IMR-90 (cell line): ENCODE measurements around the gene BTBD9. TPM values are rescaled to one million over a fixed set of nuclear protein-coding genes. Genes with fewer than 3 reads are reported as not detected.

ENCODE experiments used
- ATAC-seq: fragments of 200-7000 bp; cut with Tn5 transposase; 2 replicates; pipeline ENCODE4 v1.9.1; 2020; ENCODE audit warnings: low read depth, mild to moderate bottlenecking, moderate library complexity
- BruUV-seq: library from RNA; stranded (reverse); fragments of 400-500 nt; replicated peaks from 2 replicates; lab custom pipeline; 2021; lab: Mats Ljungman, UMichigan
- CTCF ChIA-PET: fragments of 300-600 bp; formaldehyde crosslinking; extraction: SDS; loops from one replicate; lab custom pipeline; 2021; ENCODE audit warnings: antibody characterized with exemption; lab: Yijun Ruan, JAX
- POLR2A ChIA-PET: fragments of 300-600 bp; sonication (Branson Sonifier 250); formaldehyde crosslinking; loops from one replicate; lab custom pipeline; 2022; ENCODE audit warnings: antibody characterized with exemption; ENCODE audit not compliant: unreplicated experiment; lab: Charles Lee
- DNase-seq: peaks from one replicate; pipeline ENCODE4 v3.0.0; 2013
- H2AFZ ChIP-seq: replicated peaks from 2 replicates; pipeline ENCODE3; 2013; ENCODE audit warnings: low read length, mild to moderate bottlenecking; ENCODE audit not compliant: poor library complexity
- H2AK5ac ChIP-seq: 2 replicates; pipeline ENCODE4 v1.6.1; 2013; ENCODE audit warnings: low read depth, low read length, inconsistent platforms
- H2AK9ac ChIP-seq: replicated peaks from 2 replicates; pipeline ENCODE3; 2013; ENCODE audit warnings: mild to moderate bottlenecking, low read depth, low read length, moderate library complexity; ENCODE audit not compliant: poor library complexity
- H2BK120ac ChIP-seq: 2 replicates; pipeline ENCODE4 v1.6.1; 2013; ENCODE audit warnings: low read depth, low read length, inconsistent platforms
- H2BK15ac ChIP-seq: 3 replicates; pipeline ENCODE4 v1.6.1; 2013; ENCODE audit warnings: low read depth, low read length, inconsistent platforms
- H2BK20ac ChIP-seq: 2 replicates; pipeline ENCODE4 v1.6.1; 2013; ENCODE audit warnings: low read depth, mild to moderate bottlenecking, inconsistent platforms, low read length, moderate library complexity
- H2BK5ac ChIP-seq: 2 replicates; pipeline ENCODE4 v1.6.1; 2013; ENCODE audit warnings: mild to moderate bottlenecking, low read depth, low read length, inconsistent platforms; ENCODE audit not compliant: poor library complexity, severe bottlenecking
- H3K14ac ChIP-seq: replicated peaks from 2 replicates; pipeline ENCODE4 v1.6.1; 2013; ENCODE audit warnings: low read depth, low read length, inconsistent platforms
- H3K18ac ChIP-seq: 2 replicates; pipeline ENCODE4 v1.6.1; 2013; ENCODE audit warnings: low read depth, low read length, control low read depth
- H3K23ac ChIP-seq: 2 replicates; pipeline ENCODE4 v1.6.1; 2013; ENCODE audit warnings: low read depth, low read length, inconsistent platforms
- H3K27ac ChIP-seq: 2 replicates; pipeline ENCODE4 v1.5.1; 2013; ENCODE audit warnings: mild to moderate bottlenecking, control low read depth, low read length; ENCODE audit not compliant: insufficient read depth
- H3K27me3 ChIP-seq: 2 replicates; pipeline ENCODE4 v1.6.1; 2013; ENCODE audit warnings: low read length; ENCODE audit not compliant: control insufficient read depth, insufficient read depth
- H3K36me3 ChIP-seq: 2 replicates; pipeline ENCODE4 v1.6.1; 2013; ENCODE audit warnings: low read length, mixed read lengths; ENCODE audit not compliant: control insufficient read depth, insufficient read depth
- H3K4ac ChIP-seq: 2 replicates; pipeline ENCODE4 v1.6.1; 2013; ENCODE audit warnings: low read depth, low read length, inconsistent platforms
- H3K4me1 ChIP-seq: 2 replicates; pipeline ENCODE4 v1.6.1; 2013; ENCODE audit warnings: low read length, mixed read lengths; ENCODE audit not compliant: control insufficient read depth, insufficient read depth
- H3K4me2 ChIP-seq: 2 replicates; pipeline ENCODE4 v1.6.1; 2013; ENCODE audit warnings: low read depth, mild to moderate bottlenecking, control low read depth, low read length, moderate library complexity
- H3K4me3 ChIP-seq: 2 replicates; pipeline ENCODE4 v1.5.1; 2013; ENCODE audit warnings: low read depth, mild to moderate bottlenecking, control low read depth, low read length, moderate library complexity; ENCODE audit not compliant: insufficient read depth
- H3K56ac ChIP-seq: 2 replicates; pipeline ENCODE4 v1.6.1; 2013; ENCODE audit warnings: low read length, inconsistent platforms; ENCODE audit not compliant: insufficient read depth; ENCODE audit errors: extremely low read depth
- H3K79me1 ChIP-seq, 2 experiments: 2 replicates each; pipeline ENCODE4 v1.6.1; 2013; ENCODE audit warnings: low read length in 2 of 2, inconsistent platforms in 1 of 2, low read depth in 1 of 2
- H3K9ac ChIP-seq: 2 replicates; pipeline ENCODE4 v1.6.1; 2013; ENCODE audit warnings: low read depth, low read length, control low read depth
- H3K9me1 ChIP-seq: 2 replicates; pipeline ENCODE4 v1.6.1; 2013; ENCODE audit warnings: low read length, inconsistent platforms; ENCODE audit not compliant: insufficient read depth
- H3K9me3 ChIP-seq: 2 replicates; pipeline ENCODE4 v1.6.1; 2013; ENCODE audit warnings: low read length; ENCODE audit not compliant: control insufficient read depth, insufficient read depth
- H4K20me1 ChIP-seq: 2 replicates; pipeline ENCODE4 v1.6.1; 2013; ENCODE audit warnings: low read length, inconsistent platforms; ENCODE audit not compliant: insufficient read depth
- H4K5ac ChIP-seq: 2 replicates; pipeline ENCODE4 v1.6.1; 2013; ENCODE audit warnings: mild to moderate bottlenecking, low read depth, low read length, control low read depth
- H4K8ac ChIP-seq, 2 experiments: 2 replicates each; pipeline ENCODE4 v1.6.1; 2013; ENCODE audit warnings: low read depth in 2 of 2, low read length in 2 of 2, control low read depth in 1 of 2, inconsistent platforms in 1 of 2
- H4K91ac ChIP-seq: 2 replicates; pipeline ENCODE4 v1.6.1; 2013; ENCODE audit warnings: low read depth, low read length, inconsistent platforms; ENCODE audit not compliant: insufficient read depth
- BHLHE40 ChIP-seq: fragments of 150-350 bp; IDR thresholded peaks from 2 replicates; pipeline ENCODE4 v1.6.1; 2016; ENCODE audit warnings: mild to moderate bottlenecking, low read depth, low read length
- CEBPB ChIP-seq: IDR thresholded peaks from 2 replicates; pipeline ENCODE4 v1.6.1; 2012; ENCODE audit warnings: low read depth, low read length, improper control_type of control experiment
- CHD1 ChIP-seq: IDR thresholded peaks from 2 replicates; pipeline ENCODE4 v1.6.1; 2012; ENCODE audit warnings: low read depth, low read length, improper control_type of control experiment
- FOS ChIP-seq: fragments of 150-350 bp; IDR thresholded peaks from 2 replicates; pipeline ENCODE4 v1.6.1; 2016; ENCODE audit warnings: low read depth, low read length
- MAFK ChIP-seq: IDR thresholded peaks from 2 replicates; pipeline ENCODE4 v1.6.1; 2012; ENCODE audit warnings: low read depth, low read length, improper control_type of control experiment
- MAZ ChIP-seq: IDR thresholded peaks from 2 replicates; pipeline ENCODE4 v1.6.1; 2012; ENCODE audit warnings: low read depth, mild to moderate bottlenecking, low read length, improper control_type of control experiment, moderate library complexity, borderline replicate concordance
- MXI1 ChIP-seq: IDR thresholded peaks from 2 replicates; pipeline ENCODE4 v1.6.1; 2012; ENCODE audit warnings: low read depth, mild to moderate bottlenecking, low read length, moderate library complexity, borderline replicate concordance
- NFE2L2 ChIP-seq: fragments of 150-350 bp; IDR thresholded peaks from 2 replicates; pipeline ENCODE4 v1.6.1; 2016; ENCODE audit warnings: low read depth, mild to moderate bottlenecking, low read length
- POLR2A ChIP-seq: IDR thresholded peaks from 2 replicates; pipeline ENCODE4 v1.6.1; 2012; ENCODE audit warnings: mild to moderate bottlenecking, low read depth, low read length
- RAD21 ChIP-seq: IDR thresholded peaks from 2 replicates; pipeline ENCODE4 v1.6.1; 2012; ENCODE audit warnings: low read length, improper control_type of control experiment
- RCOR1 ChIP-seq: IDR thresholded peaks from 2 replicates; pipeline ENCODE4 v1.6.1; 2012; ENCODE audit warnings: mild to moderate bottlenecking, low read length, improper control_type of control experiment; ENCODE audit not compliant: insufficient replicate concordance
- RFX5 ChIP-seq: IDR thresholded peaks from 2 replicates; pipeline ENCODE4 v1.8.0; 2012; ENCODE audit warnings: low read depth, mild to moderate bottlenecking, low read length, moderate library complexity
- SMC3 ChIP-seq: fragments of 150-350 bp; IDR thresholded peaks from 2 replicates; pipeline ENCODE4 v1.6.1; 2016; ENCODE audit warnings: low read depth, mild to moderate bottlenecking, antibody characterized with exemption, low read length, moderate library complexity
- WGBS, 2 experiments: methylation state at CpG; one replicate each; pipeline versions ENCODE4 v1.1.5 to v1.1.7; 2013; ENCODE audit warnings: missing lambda C conversion rate in 2 of 2; ENCODE audit not compliant: insufficient read length in 1 of 2; ENCODE audit errors: extremely low coverage in 2 of 2; 5-methylcytosine and 5-hydroxymethylcytosine counted together
- dilution Hi-C: fragments of 300-500 bp; cut with HindIII; formaldehyde crosslinking; loops from one replicate; pipeline ENCODE4 v1.14.3; 2018; ENCODE audit warnings: low sequenced_read_pairs; ENCODE audit not compliant: unreplicated experiment
- in situ Hi-C: fragments of 300-500 bp; cut with MboI; formaldehyde crosslinking; loops from 3 replicates; pipeline ENCODE4 v1.14.3; 2019; ENCODE audit warnings: low sequenced_read_pairs, inconsistent platforms, mixed read lengths
- intact Hi-C: fragments of 100-400 bp; cut with micrococcal nuclease; formaldehyde crosslinking; loops from 2 replicates; pipeline ENCODE4 v1.10.0; 2022
- polyA plus RNA-seq, 3 experiments: library from polyadenylated mRNA; depleted of rRNA; stranded (reverse); fragments of >200 nt; gene quantifications; 2 replicates each; pipeline ENCODE4 v1.2.3, GENCODE V29; 2012; ENCODE audit warnings: low replicate concordance in 1 of 3
- total RNA-seq: library from RNA; depleted of rRNA; stranded (reverse); fragments of >200 nt; gene quantifications from 2 replicates; pipeline ENCODE4 v1.2.3, GENCODE V29; 2012
- TF ChIP-seq, protein P1 (sequence below): conservative IDR thresholded peaks from 2 replicates; pipeline ENCODE4 v1.5.1; 2012; ENCODE audit warnings: mild to moderate bottlenecking, low read depth, low read length, improper control_type of control experiment
- TF ChIP-seq, protein P2 (sequence below): fragments of 150-350 bp; IDR thresholded peaks from 2 replicates; pipeline ENCODE4 v1.6.1; 2016; ENCODE audit warnings: low read depth, mild to moderate bottlenecking, low read length, moderate library complexity, borderline replicate concordance
- TF ChIP-seq, protein P3 (sequence below): fragments of 150-350 bp; IDR thresholded peaks from 2 replicates; pipeline ENCODE4 v1.6.1; 2017; ENCODE audit warnings: mild to moderate bottlenecking, antibody characterized with exemption, low read length, low read depth

The BTBD9 gene
- total and polyA plus RNA-seq, 2 of the 4 experiments (the other 2 are of a cell fraction): 4.1 to 22.0 TPM

GRCh38 chr6:38549795-38550194, 89.9 kb downstream of the BTBD9 start:
- Histone ChIP-seq H2BK20ac (no peak overlapping the region), H3K36me3 (peaks cover 1% of the 10 kb centered on the region; the same call in 1 of the 2 replicates), H3K79me1 (no peaks in the 10 kb centered on the region; a peak in 1 of 4 replicates), H3K9ac (no peak overlapping the region), H4K8ac (no peak overlapping the region), H3K4me3 (no peak overlapping the region), H3K27me3 (no peaks in the 10 kb centered on the region), H3K4ac (no peak overlapping the region), H3K18ac (no peak overlapping the region), H2BK5ac (no peak overlapping the region), H3K9me1 (0 out of 2 replicates have a peak, but pooled peaks cover 2% of the 10 kb centered on the region), H3K9me3 (no peaks in the 10 kb centered on the region), H4K91ac (no peak overlapping the region), H3K27ac (no peak overlapping the region), H4K5ac (no peak overlapping the region), H2AK5ac (no peak overlapping the region), H3K23ac (no peak overlapping the region), H4K20me1 (no peaks in the 10 kb centered on the region), H2AK9ac (no peak overlapping the region), H3K4me1 (peaks cover 2% of the 10 kb centered on the region; the same call in 1 of the 2 replicates), H2BK120ac (no peak overlapping the region), H3K56ac (no peak overlapping the region), H2BK15ac (no peak overlapping the region), H2AFZ (no peak overlapping the region), H3K14ac (no peak overlapping the region), H3K4me2 (no peak overlapping the region)
- in situ Hi-C loops (no loop called here), dilution Hi-C loops (no loop called here), intact Hi-C loops (no loop called here)
- POLR2A ChIA-PET: no interaction called here
- WGBS, 2 experiments: 69% methylated on average over 4 of the region's 5 CpGs; no CpG with 5 or more reads in 1 of the 2 experiments
- TF ChIP-seq, protein P1, sequence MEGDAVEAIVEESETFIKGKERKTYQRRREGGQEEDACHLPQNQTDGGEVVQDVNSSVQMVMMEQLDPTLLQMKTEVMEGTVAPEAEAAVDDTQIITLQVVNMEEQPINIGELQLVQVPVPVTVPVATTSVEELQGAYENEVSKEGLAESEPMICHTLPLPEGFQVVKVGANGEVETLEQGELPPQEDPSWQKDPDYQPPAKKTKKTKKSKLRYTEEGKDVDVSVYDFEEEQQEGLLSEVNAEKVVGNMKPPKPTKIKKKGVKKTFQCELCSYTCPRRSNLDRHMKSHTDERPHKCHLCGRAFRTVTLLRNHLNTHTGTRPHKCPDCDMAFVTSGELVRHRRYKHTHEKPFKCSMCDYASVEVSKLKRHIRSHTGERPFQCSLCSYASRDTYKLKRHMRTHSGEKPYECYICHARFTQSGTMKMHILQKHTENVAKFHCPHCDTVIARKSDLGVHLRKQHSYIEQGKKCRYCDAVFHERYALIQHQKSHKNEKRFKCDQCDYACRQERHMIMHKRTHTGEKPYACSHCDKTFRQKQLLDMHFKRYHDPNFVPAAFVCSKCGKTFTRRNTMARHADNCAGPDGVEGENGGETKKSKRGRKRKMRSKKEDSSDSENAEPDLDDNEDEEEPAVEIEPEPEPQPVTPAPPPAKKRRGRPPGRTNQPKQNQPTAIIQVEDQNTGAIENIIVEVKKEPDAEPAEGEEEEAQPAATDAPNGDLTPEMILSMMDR: no peak
- TF ChIP-seq BHLHE40 (no peak), SMC3 (no peak), RAD21 (no peak), MAZ (no peak), NFE2L2 (no peak), RFX5 (no peak), RCOR1 (no peak), CEBPB (no peak), FOS (no peak), POLR2A (no peak), MAFK (no peak), MXI1 (no peak), CHD1 (no peak)
- TF ChIP-seq, protein P2, sequence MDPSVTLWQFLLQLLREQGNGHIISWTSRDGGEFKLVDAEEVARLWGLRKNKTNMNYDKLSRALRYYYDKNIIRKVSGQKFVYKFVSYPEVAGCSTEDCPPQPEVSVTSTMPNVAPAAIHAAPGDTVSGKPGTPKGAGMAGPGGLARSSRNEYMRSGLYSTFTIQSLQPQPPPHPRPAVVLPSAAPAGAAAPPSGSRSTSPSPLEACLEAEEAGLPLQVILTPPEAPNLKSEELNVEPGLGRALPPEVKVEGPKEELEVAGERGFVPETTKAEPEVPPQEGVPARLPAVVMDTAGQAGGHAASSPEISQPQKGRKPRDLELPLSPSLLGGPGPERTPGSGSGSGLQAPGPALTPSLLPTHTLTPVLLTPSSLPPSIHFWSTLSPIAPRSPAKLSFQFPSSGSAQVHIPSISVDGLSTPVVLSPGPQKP: no peak
- TF ChIP-seq, protein P3, sequence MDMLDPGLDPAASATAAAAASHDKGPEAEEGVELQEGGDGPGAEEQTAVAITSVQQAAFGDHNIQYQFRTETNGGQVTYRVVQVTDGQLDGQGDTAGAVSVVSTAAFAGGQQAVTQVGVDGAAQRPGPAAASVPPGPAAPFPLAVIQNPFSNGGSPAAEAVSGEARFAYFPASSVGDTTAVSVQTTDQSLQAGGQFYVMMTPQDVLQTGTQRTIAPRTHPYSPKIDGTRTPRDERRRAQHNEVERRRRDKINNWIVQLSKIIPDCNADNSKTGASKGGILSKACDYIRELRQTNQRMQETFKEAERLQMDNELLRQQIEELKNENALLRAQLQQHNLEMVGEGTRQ: no peak
- ATAC-seq: no peak
- no TSS peak for BruUV-seq
- CTCF ChIA-PET: no interaction called here
- DNase-seq: no peak
